Fibroblast of skin of left quadriceps (primary cell): ENCODE results near the gene NAPSA.
"Not testable (repeated sequence)": the region's sequence is repeated elsewhere in the genome, so short reads cannot be mapped to it uniquely, and the experiment has no call there.

Experiments used
- DNase-seq, 2 experiments: peaks; one replicate each; pipeline ENCODE4 v3.0.0-alpha.2; 2013; ENCODE audit warnings: low read depth in 2 of 2

Gene NAPSA

DNA sequence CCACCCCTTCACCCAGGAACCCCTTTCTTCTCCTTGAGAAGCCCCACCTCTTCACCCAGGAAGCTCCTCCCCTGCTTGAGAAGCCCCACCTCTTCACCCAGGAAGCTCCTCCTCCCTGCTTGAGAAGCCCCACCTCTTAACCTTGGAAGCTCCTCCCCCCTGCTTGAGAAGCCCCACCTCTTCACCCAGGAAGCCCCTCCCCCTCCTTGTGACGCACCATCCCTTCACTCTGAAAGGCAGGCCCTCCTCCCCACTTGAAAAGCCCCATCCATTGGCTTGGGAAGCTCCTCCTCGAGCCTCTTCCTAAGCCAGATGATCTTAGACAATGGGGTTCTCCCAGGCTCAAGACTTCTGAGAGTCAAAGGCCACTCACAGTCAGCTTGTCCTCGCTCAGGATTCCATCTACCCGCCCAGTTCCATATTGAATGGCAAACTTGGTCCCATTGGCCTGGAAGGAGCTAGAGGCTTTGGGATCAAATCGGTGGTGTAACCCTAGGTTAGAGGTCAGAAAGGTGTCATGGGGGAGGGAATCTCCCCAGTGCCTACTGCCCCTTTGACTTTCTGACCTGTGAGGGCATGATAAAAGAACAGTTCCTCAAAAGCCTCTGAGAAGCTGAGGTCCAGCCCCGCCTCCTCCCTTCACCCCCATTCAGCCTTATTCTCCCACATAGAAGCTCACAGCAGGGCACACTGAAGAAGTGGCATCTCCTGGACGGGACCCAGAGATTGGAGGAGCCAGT is 4.0 kb downstream of the NAPSA start:
- no peak for DNase-seq

GRCh38 chr19:50359328-50359818 is 6.1 kb downstream of the NAPSA start:
- no peak for DNase-seq

- DNase-seq, result peak; percentile 13 to 15
Measured at GRCh38 chr19:50358483-50359327, 6.7 kb downstream of the NAPSA start.

DNA sequence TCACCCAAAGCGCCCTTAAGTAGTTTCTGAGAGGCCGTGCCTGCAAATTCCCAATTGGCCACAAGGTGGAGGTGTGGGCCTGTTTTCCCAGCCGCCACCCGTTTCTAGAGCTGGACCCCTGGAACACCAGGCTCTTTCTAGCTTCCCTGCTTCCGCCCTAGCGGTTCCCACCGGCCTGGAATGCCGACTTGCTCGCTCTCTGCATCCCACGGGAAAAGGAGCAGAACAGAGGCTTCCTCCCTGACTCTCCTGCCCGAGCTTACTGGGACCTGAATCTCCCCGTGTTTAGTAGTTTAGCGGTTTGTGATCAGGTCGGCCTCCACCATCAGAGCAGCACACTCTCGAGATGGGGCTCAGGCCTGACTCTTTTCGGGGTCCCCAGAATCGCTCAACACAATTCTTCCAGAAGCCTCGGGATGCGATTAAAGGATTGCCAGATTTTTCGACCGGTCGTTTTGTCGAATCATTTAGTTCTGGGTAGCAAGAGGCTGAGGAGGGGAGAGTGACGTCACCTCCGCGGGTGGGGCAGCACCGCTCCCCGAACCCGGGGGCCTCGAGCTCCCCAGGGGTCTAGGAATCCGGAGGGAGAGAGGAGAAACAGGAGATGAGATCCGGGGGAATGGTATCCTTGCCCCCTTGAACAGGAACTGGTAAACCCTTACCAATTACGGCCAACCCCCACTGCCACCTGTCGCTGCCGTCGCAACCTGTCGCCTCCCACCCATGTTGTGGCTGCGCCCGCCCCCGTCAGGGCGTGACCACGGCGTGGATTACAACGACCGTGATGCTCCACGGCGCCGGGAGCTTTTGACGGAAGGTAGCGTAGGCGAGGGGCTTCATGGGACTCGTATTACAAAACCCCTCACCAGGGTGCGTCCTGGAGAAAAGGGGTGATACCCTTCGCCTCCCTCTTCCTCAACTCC is 8.0 kb downstream of the NAPSA start:
- DNase-seq, result peak; percentile 26 to 32

- no peak for DNase-seq
Measured at GRCh38 chr19:50356691-50357177, 8.7 kb downstream of the NAPSA start.

GRCh38 chr19:50353487-50353880 is 12.0 kb downstream of the NAPSA start:
- DNase-seq, result not testable (repeated sequence)

GRCh38 chr19:50352242-50352641 is 13.2 kb downstream of the NAPSA start:
- DNase-seq, result no peak

GRCh38 chr19:50349277-50350057 is 16.0 kb downstream of the NAPSA start:
- DNase-seq, result no peak

DNA sequence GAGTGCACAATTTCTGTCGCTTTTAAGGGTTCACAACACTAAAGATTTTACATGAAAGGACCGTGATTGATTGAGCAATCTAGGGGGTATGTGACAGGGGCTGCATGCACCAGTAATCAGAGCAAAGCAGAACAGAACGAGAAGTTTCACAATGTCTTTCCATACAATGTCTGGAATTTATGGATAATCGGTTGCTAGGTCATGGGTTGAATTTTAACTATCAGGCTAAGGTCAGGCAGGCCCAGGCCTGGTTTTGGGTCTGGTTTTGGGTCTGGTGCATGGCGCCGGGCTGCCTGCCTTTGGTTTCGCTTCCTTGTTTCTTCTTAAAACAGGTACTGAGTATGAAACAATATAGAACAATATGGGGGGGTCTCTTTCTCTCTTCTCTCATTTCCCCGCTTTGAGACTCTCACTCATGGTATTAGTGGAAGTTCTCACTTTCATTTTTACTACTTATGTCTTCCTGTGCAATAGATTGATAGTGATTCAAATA is 18.3 kb downstream of the NAPSA start:
- not testable (repeated sequence) for DNase-seq

DNA sequence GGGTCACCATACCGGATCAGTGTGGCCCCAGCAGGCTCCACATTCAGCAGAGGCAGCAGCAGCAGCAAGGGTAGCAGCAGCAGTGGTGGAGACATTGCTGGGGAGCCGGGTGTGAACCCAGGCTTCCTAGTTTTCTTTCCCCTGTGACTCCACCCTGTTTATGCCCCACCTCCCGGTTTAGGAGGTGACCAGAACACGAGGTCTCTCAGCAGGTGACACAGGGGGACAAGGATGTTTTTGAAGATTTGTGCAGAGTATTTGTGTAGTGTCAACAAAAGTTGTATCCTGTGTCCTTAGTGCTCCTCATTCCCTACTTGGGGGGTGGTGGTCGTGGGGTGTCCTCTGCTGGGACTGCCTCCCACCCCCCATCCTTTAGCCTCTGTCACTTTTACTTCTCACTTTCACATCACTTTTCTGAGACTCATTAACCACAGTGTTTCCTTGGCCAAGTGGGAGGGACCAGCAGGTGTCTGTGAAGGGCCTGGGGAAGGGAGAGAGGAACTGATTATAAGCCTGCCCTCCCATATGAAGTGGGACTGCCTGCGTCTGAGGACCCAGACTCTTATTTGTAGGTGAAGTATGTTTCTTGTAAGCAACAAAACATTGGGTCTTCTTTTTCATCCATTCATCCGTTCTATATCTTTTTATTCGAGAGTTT is 20.6 kb downstream of the NAPSA start:
- no peak for DNase-seq

DNA sequence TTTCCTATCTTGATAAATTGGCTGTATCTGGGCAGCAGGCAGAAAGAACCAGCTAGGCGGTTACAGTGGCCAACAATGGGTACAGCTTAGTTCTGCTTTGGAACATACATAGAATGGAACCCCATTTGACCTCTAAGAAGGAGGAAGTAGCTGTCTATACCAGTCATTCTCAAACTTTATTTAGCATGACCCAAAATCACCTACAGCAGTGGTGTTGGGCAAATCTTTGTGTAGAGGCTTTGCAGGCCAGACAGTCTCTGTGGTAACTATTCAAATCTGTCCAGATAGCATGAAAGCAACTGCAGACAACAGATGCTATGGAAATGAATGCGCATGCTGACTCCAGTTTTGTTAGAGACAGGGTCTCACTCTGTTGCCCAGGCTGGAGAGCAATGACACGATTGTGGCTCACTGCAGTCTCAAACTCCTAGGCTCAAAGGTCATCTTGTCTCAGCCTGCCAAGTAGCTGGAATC is 24.3 kb downstream of the NAPSA start:
- DNase-seq, result no peak

DNA sequence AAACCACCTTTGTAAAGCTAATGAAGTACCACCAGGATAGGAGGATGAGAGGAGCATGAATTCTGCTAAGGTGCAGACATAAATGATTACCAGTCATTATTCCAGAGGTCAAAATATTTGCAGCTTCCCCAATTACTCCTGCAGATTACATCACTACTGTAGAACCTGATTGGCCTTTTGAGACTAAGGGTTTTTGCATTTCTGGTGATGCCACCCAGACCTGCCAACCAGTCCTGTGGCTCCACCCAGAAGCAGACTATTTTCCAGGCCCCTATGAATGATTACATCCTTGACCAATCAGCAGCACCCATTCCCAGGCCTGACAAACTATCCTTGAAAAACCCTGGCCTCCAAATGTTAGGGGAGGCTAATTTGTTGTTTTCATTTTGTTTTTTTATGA is 25.1 kb downstream of the NAPSA start:
- no peak for DNase-seq

- not testable (repeated sequence) for DNase-seq
Measured at GRCh38 chr19:50337031-50337430, 28.4 kb downstream of the NAPSA start.

GRCh38 chr19:50334741-50335421 is 30.6 kb downstream of the NAPSA start:
- DNase-seq, result no peak

- no peak for DNase-seq
Measured at GRCh38 chr19:50333737-50334617, 31.5 kb downstream of the NAPSA start.

DNA sequence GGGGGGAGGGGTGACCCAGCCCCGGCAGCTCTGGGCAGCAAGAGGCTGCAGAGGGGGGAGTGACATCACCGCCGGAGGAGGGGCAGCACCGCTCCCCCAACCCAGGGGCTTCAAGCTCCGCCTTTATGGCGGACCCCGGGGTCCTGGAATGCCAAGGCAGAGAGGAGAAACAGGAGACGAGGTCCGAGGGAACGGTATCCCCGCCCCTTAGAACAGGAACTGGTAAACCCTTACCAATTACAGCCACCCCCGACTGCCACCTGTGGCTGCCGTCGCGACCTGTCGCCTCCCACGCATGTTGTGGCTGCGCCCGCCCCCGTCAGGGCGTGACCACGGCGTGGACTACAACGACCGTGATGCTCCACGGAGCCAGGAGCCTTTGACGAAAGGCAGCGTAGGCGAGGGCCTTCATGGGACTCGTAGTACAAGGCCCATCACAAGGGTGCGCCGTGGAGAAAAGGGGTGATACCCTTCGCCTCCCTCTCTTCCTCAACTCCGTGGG is 32.2 kb downstream of the NAPSA start:
- DNase-seq, result peak; percentile 55 to 59

- no peak for DNase-seq
Measured at GRCh38 chr19:50332244-50333038, 33.0 kb downstream of the NAPSA start.

DNA sequence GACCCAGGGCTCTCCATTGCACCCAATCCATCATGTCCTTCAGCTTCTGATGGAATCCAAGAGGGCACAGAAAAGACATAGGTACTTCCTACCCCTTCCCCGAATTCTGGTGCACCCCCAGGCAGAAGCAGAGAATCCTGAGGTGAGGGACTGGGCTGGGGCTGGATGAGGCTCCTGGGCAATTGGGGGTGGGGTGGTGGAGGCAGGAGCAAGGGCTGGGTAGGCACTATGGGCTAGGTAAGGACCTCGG is 33.5 kb downstream of the NAPSA start:
- DNase-seq, result no peak
